ENCODE data around the gene TTLL5.

DNA sequence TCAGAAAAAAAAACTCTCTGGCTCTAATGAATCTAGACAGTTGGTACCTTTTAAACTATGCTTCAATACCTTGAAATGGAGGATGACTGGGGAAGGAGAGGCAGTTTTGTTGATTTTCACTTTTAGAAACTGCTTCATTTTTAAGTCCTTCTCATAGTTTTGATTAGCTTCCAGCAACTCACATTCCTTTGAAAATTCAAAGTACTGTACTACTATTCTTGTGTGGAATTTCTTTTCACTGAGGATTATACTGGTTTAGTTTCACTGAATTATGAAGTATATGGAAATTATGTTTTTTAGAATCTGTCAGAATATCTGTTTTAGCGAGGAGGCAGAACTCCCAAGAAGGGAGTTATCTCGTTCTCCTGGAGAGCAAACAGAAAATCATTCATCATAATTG, 204.5 kb downstream of the TTLL5 start:
- TF ChIP-seq CTCF (IDR thresholded peaks at IDR 0.05): no peak
- no peak for TF ChIP-seq POLR2AphosphoS5 (IDR thresholded peaks at IDR 0.05)
